ENCODE results near the gene RAP1A.

- no peak for TF ChIP-seq CTCF (optimal IDR thresholded peaks at IDR 0.05 in 1 of 3, IDR thresholded peaks at IDR 0.05 in 1 of 3, conservative IDR thresholded peaks at IDR 0.05 in 1 of 3; ENCODE audit: extremely low read depth in 1 of 3, insufficient read depth in 2 of 3, low read length in 3 of 3)
- TF ChIP-seq EZH2 (IDR thresholded peaks at IDR 0.05; ENCODE audit: low read length), result no peak
Measured at GRCh38 chr1:111665497-111665896, 45.9 kb downstream of the RAP1A start.
